Measurements from ENCODE around the gene ZNF212.

GRCh38 chr7:149210551-149210950, 28.9 kb upstream of the ZNF212 start:
- TF ChIP-seq CTCF (IDR thresholded peaks at IDR 0.05; ENCODE audit: extremely low read depth in 1 of 2, insufficient read depth in 1 of 2, low read depth in 1 of 2, low read length in 2 of 2) (no peak), MYC (IDR thresholded peaks at IDR 0.05; ENCODE audit: low read depth, low read length) (no peak), POLR2A (IDR thresholded peaks at IDR 0.05; ENCODE audit: low read depth, low read length) (no peak)
